ENCODE measurements around the gene TBC1D16. TPM values are rescaled to one million over a fixed set of nuclear protein-coding genes. Genes with fewer than 3 reads are reported as not detected.

Gene TBC1D16
- total RNA-seq, 1 experiment from 2014 or later, result 21.1 TPM

- Mint-ChIP-seq H3K36me3 (ENCODE audit: insufficient read depth, unreplicated experiment) (peaks cover 27% of the 10 kb centered on the region), H3K27ac (ENCODE audit: low read depth, unreplicated experiment) (no peak overlapping the region), H3K4me3 (ENCODE audit: unreplicated experiment) (no peak overlapping the region), H3K27me3 (ENCODE audit: insufficient read depth, unreplicated experiment) (no peaks in the 10 kb centered on the region), H3K4me1 (ENCODE audit: insufficient read depth, unreplicated experiment) (peaks cover 21% of the 10 kb centered on the region), H3K9me3 (ENCODE audit: unreplicated experiment) (no peaks in the 10 kb centered on the region)
- POLR2A ChIA-PET, result interaction anchor here (0.5 kb wide), 1 partner anchor 125 kb away, joined by 3 read pairs; no protein-coding TSS in a partner anchor
- no TSS peak for BruUV-seq (replicated peaks)
- CTCF ChIA-PET, result interaction anchor here (0.9 kb wide), 1 partner anchor 12 kb away, joined by 6 read pairs; no protein-coding TSS in a partner anchor
- TF ChIP-seq, protein P1, sequence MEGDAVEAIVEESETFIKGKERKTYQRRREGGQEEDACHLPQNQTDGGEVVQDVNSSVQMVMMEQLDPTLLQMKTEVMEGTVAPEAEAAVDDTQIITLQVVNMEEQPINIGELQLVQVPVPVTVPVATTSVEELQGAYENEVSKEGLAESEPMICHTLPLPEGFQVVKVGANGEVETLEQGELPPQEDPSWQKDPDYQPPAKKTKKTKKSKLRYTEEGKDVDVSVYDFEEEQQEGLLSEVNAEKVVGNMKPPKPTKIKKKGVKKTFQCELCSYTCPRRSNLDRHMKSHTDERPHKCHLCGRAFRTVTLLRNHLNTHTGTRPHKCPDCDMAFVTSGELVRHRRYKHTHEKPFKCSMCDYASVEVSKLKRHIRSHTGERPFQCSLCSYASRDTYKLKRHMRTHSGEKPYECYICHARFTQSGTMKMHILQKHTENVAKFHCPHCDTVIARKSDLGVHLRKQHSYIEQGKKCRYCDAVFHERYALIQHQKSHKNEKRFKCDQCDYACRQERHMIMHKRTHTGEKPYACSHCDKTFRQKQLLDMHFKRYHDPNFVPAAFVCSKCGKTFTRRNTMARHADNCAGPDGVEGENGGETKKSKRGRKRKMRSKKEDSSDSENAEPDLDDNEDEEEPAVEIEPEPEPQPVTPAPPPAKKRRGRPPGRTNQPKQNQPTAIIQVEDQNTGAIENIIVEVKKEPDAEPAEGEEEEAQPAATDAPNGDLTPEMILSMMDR (IDR thresholded peaks at IDR 0.05; ENCODE audit: unreplicated experiment), result no peak
- DNase-seq (ENCODE audit: unreplicated experiment), result peak; percentile 61
- intact Hi-C loops (cut with micrococcal nuclease), result no loop called here
Observed at GRCh38 chr17:79942591-79943346, 92.9 kb downstream of the TBC1D16 start.

GRCh38 chr17:79942011-79942405 is 93.7 kb downstream of the TBC1D16 start:
- Mint-ChIP-seq H3K4me3 (ENCODE audit: unreplicated experiment) (no peak overlapping the region), H3K27me3 (ENCODE audit: insufficient read depth, unreplicated experiment) (no peaks in the 10 kb centered on the region), H3K36me3 (ENCODE audit: insufficient read depth, unreplicated experiment) (peaks cover 33% of the 10 kb centered on the region), H3K9me3 (ENCODE audit: unreplicated experiment) (no peaks in the 10 kb centered on the region), H3K4me1 (ENCODE audit: insufficient read depth, unreplicated experiment) (peaks cover 14% of the 10 kb centered on the region), H3K27ac (ENCODE audit: low read depth, unreplicated experiment) (no peak overlapping the region)
- TF ChIP-seq, protein P1 (IDR thresholded peaks at IDR 0.05; ENCODE audit: unreplicated experiment), result no peak
- DNase-seq (ENCODE audit: unreplicated experiment), result no peak
- intact Hi-C loops (cut with micrococcal nuclease), result no loop called here
- POLR2A ChIA-PET, result no interaction called here
- no TSS peak for BruUV-seq (replicated peaks)
- CTCF ChIA-PET, result interaction anchor here (0.9 kb wide), 1 partner anchor 13 kb away, joined by 6 read pairs; no protein-coding TSS in a partner anchor

GRCh38 chr17:79941088-79942010 is 94.3 kb downstream of the TBC1D16 start:
- H3K4me1 Mint-ChIP-seq (ENCODE audit: insufficient read depth, unreplicated experiment), result peaks cover 14% of the 10 kb centered on the region
- no peaks in the 10 kb centered on the region for H3K27me3 Mint-ChIP-seq (ENCODE audit: insufficient read depth, unreplicated experiment)
- H3K27ac Mint-ChIP-seq (ENCODE audit: low read depth, unreplicated experiment), result no peak overlapping the region
- CTCF ChIA-PET, result interaction anchor here (0.6 to 0.9 kb wide), 2 partner anchors 14 to 60 kb away, joined by 5 to 6 read pairs; no protein-coding TSS in a partner anchor
- DNase-seq (ENCODE audit: unreplicated experiment), result no peak
- peaks cover 38% of the 10 kb centered on the region for H3K36me3 Mint-ChIP-seq (ENCODE audit: insufficient read depth, unreplicated experiment)
- intact Hi-C loops (cut with micrococcal nuclease), result no loop called here
- H3K4me3 Mint-ChIP-seq (ENCODE audit: unreplicated experiment), result no peak overlapping the region
- TF ChIP-seq, protein P1 (IDR thresholded peaks at IDR 0.05; ENCODE audit: unreplicated experiment), result no peak
- POLR2A ChIA-PET, result no interaction called here
- H3K9me3 Mint-ChIP-seq (ENCODE audit: unreplicated experiment), result no peaks in the 10 kb centered on the region
- BruUV-seq (replicated peaks), result no TSS peak
